ENCODE results near the gene XRN2. TPM values are rescaled to one million over a fixed set of nuclear protein-coding genes. Genes with fewer than 3 reads are reported as not detected.

Gene XRN2
- polyA plus RNA-seq, 3 donors = 53.1 to 111 (median 101) TPM

DNA sequence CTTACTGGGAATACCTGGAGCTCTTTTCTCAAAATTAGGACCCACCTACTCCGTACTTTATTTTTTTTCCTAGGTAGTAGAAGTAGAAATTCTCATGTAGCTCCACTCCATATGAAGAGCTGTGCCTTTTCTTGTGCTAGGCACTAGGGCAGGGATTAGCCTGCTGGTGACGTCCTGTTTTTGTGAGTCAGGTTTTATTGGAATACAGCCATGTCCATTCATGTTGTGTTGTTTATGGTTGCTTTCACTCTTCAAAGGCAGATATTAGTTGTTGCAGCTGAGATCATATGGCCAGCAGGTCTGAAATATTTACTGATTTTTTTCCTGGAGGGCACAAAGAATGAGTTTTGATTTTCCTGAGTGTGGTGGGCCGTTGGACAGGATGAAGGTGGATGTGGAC, 20.5 kb downstream of the XRN2 start:
- H3K4me1 Mint-ChIP-seq = peaks cover 45% of the 10 kb centered on the region
- peak overlapping the region; percentile 55 for H3K4me2 ChIP-seq (replicated peaks; ENCODE audit: extremely low read depth, low read length, poor library complexity, severe bottlenecking)

DNA sequence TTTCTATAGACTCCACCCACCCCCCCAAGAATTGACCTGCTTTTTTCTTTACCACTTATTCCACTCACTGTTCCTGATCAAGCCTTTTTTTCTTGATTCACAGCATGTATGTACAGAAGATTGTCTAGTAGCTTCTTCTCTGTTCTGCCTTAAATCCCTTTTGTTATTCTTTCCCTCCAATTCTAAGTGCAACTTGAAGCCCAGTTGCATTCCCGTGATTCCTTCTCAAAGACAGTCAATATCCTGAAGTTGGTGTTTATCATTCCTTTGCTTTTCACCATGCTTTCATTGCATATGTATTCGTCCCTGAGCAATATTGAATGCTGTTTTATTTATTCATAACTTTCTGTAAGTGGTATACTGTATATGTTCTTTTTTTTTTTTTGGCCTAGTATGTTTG, 21.0 kb downstream of the XRN2 start:
- Histone ChIP-seq H3K36me3 (replicated peaks in 1 of 2; ENCODE audit: control insufficient read depth in 1 of 2, insufficient read depth in 2 of 2, low read length in 2 of 2) (peaks cover 10 to 21% of the 10 kb centered on the region in 2 donors), H3K4me2 (replicated peaks; ENCODE audit: extremely low read depth, low read length, poor library complexity, severe bottlenecking) (peak overlapping the region; percentile 55), H3K4me1 (ENCODE audit: control insufficient read depth in 1 of 2, insufficient read depth in 2 of 2, low read length in 2 of 2) (peaks cover 40 to 50% of the 10 kb centered on the region in 2 donors), H4K20me1 (ENCODE audit: insufficient read depth, low read length) (peaks cover 97% of the 10 kb centered on the region), H3K9me3 (replicated peaks in 1 of 2; ENCODE audit: control insufficient read depth in 1 of 2, insufficient read depth in 1 of 2, low read length in 2 of 2) (peaks cover 0 to 10% of the 10 kb centered on the region in 2 donors), H3K9ac (ENCODE audit: insufficient read depth, low read length, poor library complexity, severe bottlenecking) (no peak overlapping the region), H3K27ac (ENCODE audit: low read depth in 1 of 2, low read length in 2 of 2) (peak overlapping the region in 1 of 2 donors; percentile 74), H2AFZ (ENCODE audit: insufficient read depth, low read depth, low read length, poor library complexity, severe bottlenecking) (no peak overlapping the region), H3K79me2 (ENCODE audit: insufficient read depth, low read length) (peaks cover 100% of the 10 kb centered on the region), H3K4me3 (replicated peaks in 1 of 3; ENCODE audit: low read depth in 2 of 3, low read length in 3 of 3) (peak overlapping the region in 1 of 3 experiments; percentile 42), H3K27me3 (ENCODE audit: control insufficient read depth in 2 of 2, insufficient read depth in 2 of 2, low read length in 2 of 2) (no peaks in the 10 kb centered on the region)
- intact Hi-C loops (cut with micrococcal nuclease) = no loop called here
- H3K36me3 Mint-ChIP-seq = peaks cover 14 to 21% of the 10 kb centered on the region in 2 donors
- H3K4me1 Mint-ChIP-seq = peaks cover 45% of the 10 kb centered on the region
- no peak overlapping the region for H3K4me3 Mint-ChIP-seq
- peak overlapping the region; percentile 37 to 92 (median 81) for H3K27ac Mint-ChIP-seq
- 86% methylated on average over 1 of the region's 2 CpGs for WGBS (ENCODE audit: insufficient coverage)
- no peak for DNase-seq
- TF ChIP-seq, protein P1, sequence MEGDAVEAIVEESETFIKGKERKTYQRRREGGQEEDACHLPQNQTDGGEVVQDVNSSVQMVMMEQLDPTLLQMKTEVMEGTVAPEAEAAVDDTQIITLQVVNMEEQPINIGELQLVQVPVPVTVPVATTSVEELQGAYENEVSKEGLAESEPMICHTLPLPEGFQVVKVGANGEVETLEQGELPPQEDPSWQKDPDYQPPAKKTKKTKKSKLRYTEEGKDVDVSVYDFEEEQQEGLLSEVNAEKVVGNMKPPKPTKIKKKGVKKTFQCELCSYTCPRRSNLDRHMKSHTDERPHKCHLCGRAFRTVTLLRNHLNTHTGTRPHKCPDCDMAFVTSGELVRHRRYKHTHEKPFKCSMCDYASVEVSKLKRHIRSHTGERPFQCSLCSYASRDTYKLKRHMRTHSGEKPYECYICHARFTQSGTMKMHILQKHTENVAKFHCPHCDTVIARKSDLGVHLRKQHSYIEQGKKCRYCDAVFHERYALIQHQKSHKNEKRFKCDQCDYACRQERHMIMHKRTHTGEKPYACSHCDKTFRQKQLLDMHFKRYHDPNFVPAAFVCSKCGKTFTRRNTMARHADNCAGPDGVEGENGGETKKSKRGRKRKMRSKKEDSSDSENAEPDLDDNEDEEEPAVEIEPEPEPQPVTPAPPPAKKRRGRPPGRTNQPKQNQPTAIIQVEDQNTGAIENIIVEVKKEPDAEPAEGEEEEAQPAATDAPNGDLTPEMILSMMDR (IDR thresholded peaks at IDR 0.05) = no peak
- H3K27me3 Mint-ChIP-seq (ENCODE audit: low read depth in 3 of 3) = no peaks in the 10 kb centered on the region
- peaks cover 0 to 11% (median 5%) of the 10 kb centered on the region in 7 donors for H3K9me3 Mint-ChIP-seq

More for the DNA sequence above, 20.5 kb downstream of the XRN2 start:
- peak overlapping the region in 6 of 7 donors; percentile 15 to 80 (median 68) for H3K27ac Mint-ChIP-seq
- Histone ChIP-seq H3K9ac (ENCODE audit: insufficient read depth, low read length, poor library complexity, severe bottlenecking) (no peak overlapping the region), H3K4me1 (ENCODE audit: control insufficient read depth in 1 of 2, insufficient read depth in 2 of 2, low read length in 2 of 2) (peaks cover 40 to 50% of the 10 kb centered on the region in 2 donors), H3K4me3 (replicated peaks in 1 of 3; ENCODE audit: low read depth in 2 of 3, low read length in 3 of 3) (no peak overlapping the region), H3K27ac (ENCODE audit: low read depth in 1 of 2, low read length in 2 of 2) (peak overlapping the region in 1 of 2 donors; percentile 74), H3K27me3 (ENCODE audit: control insufficient read depth in 2 of 2, insufficient read depth in 2 of 2, low read length in 2 of 2) (no peaks in the 10 kb centered on the region), H2AFZ (ENCODE audit: insufficient read depth, low read depth, low read length, poor library complexity, severe bottlenecking) (no peak overlapping the region), H3K9me3 (replicated peaks in 1 of 2; ENCODE audit: control insufficient read depth in 1 of 2, insufficient read depth in 1 of 2, low read length in 2 of 2) (peaks cover 0 to 10% of the 10 kb centered on the region in 2 donors), H3K36me3 (replicated peaks in 1 of 2; ENCODE audit: control insufficient read depth in 1 of 2, insufficient read depth in 2 of 2, low read length in 2 of 2) (peaks cover 6 to 16% of the 10 kb centered on the region in 2 donors), H4K20me1 (ENCODE audit: insufficient read depth, low read length) (peaks cover 97% of the 10 kb centered on the region), H3K79me2 (ENCODE audit: insufficient read depth, low read length) (peaks cover 100% of the 10 kb centered on the region)
- H3K9me3 Mint-ChIP-seq = peaks cover 0 to 11% (median 6%) of the 10 kb centered on the region in 7 donors
- intact Hi-C loops (cut with micrococcal nuclease) = no loop called here
- no peak overlapping the region for H3K4me3 Mint-ChIP-seq
- TF ChIP-seq, protein P1 (IDR thresholded peaks at IDR 0.05) = no peak
- peak in 2 of 3 donors; percentile 17 to 33 for DNase-seq
- H3K36me3 Mint-ChIP-seq = peaks cover 11 to 16% of the 10 kb centered on the region in 2 donors
- H3K27me3 Mint-ChIP-seq (ENCODE audit: low read depth in 3 of 3) = no peaks in the 10 kb centered on the region
- 50% methylated on average over 1 of the region's 3 CpGs for WGBS (ENCODE audit: insufficient coverage)

Measured in CD14-positive monocyte (primary cell).